K562 (cell line): ENCODE measurements around the gene KRI1. TPM values are rescaled to one million over a fixed set of nuclear protein-coding genes. Genes with fewer than 3 reads are reported as not detected.
A peak's percentile ranks its signal among the peaks of the same experiment; 100 is the strongest.

Source experiments
- CHD4 ChIP-seq: fragments of 200-600 bp; sonication (generic); IDR thresholded peaks from 3 replicates; pipeline ENCODE4 v1.6.1; 2012; ENCODE audit warnings: low read depth, mild to moderate bottlenecking, mixed read lengths, low read length, inconsistent platforms; ENCODE audit not compliant: insufficient read depth, insufficient replicate concordance, poor library complexity, severe bottlenecking
- DEAF1 ChIP-seq: fragments of 450-650 bp; formaldehyde crosslinking; IDR thresholded peaks from 2 replicates; pipeline ENCODE4 v1.4.0; 2020; ENCODE audit warnings: mild to moderate bottlenecking, moderate library complexity
- ERF ChIP-seq: fragments of 450-650 bp; formaldehyde crosslinking; IDR thresholded peaks from 2 replicates; pipeline ENCODE4 v1.4.0; 2020; ENCODE audit warnings: mild to moderate bottlenecking, mixed read lengths
- FOS ChIP-seq: IDR thresholded peaks from 3 replicates; pipeline ENCODE4 v1.6.1; 2011; ENCODE audit not compliant: insufficient read length; ENCODE audit errors: extremely low read depth
- GATA2 ChIP-seq: sonication (generic); formaldehyde crosslinking; IDR thresholded peaks from 2 replicates; pipeline ENCODE4 v1.4.0; 2020; ENCODE audit warnings: mild to moderate bottlenecking, missing genetic modification reagents
- HDAC1 ChIP-seq, 2 experiments: fragments of 450-650 bp; IDR thresholded peaks; 2 replicates each; pipeline ENCODE4 v1.6.1; 2016 to 2017; ENCODE audit warnings: inconsistent platforms in 1 of 2, mild to moderate bottlenecking in 1 of 2, moderate library complexity in 1 of 2
- IRF2 ChIP-seq: sonication (generic); formaldehyde crosslinking; IDR thresholded peaks from 2 replicates; pipeline ENCODE4 v1.8.1; 2022; ENCODE audit warnings: mild to moderate bottlenecking, missing genetic modification reagents
- MTF1 ChIP-seq: fragments of 250-450 bp; sonication (Bioruptor Pico); IDR thresholded peaks from 2 replicates; pipeline ENCODE4 v1.9.0; 2021; ENCODE audit warnings: moderate library complexity, mild to moderate bottlenecking, inconsistent platforms, borderline replicate concordance
- POLR2AphosphoS5 ChIP-seq: IDR thresholded peaks from 2 replicates; pipeline ENCODE4 v1.6.1; 2011; ENCODE audit warnings: mild to moderate bottlenecking, low read depth, low read length, moderate library complexity; ENCODE audit not compliant: control insufficient read depth, insufficient read depth
- PYGO2 ChIP-seq: fragments of 450-650 bp; IDR thresholded peaks from 2 replicates; pipeline ENCODE4 v1.6.1; 2016; ENCODE audit warnings: mild to moderate bottlenecking, missing genetic modification characterization, moderate library complexity, missing compliant biosample characterization
- RFX1 ChIP-seq: fragments of 450-650 bp; IDR thresholded peaks from 2 replicates; pipeline ENCODE4 v1.6.1; 2016; ENCODE audit warnings: mild to moderate bottlenecking, moderate library complexity
- SIRT6 ChIP-seq: IDR thresholded peaks from one replicate; pipeline ENCODE4 v1.6.1; 2012; ENCODE audit warnings: low read depth, mild to moderate bottlenecking, control low read depth, inconsistent platforms, low read length, moderate library complexity
- SIX5 ChIP-seq, 2 experiments: IDR thresholded peaks; 2 replicates each; pipeline ENCODE4 v1.6.1; 2011; ENCODE audit warnings: low read length in 2 of 2, borderline replicate concordance in 1 of 2, low read depth in 1 of 2, mild to moderate bottlenecking in 1 of 2, moderate library complexity in 1 of 2; ENCODE audit not compliant: insufficient read depth in 1 of 2
- SPI1 ChIP-seq: IDR thresholded peaks from 2 replicates; pipeline ENCODE4 v1.6.1; 2011; ENCODE audit warnings: low read depth, low read length, control low read depth, borderline replicate concordance
- THAP7 ChIP-seq: fragments of 250-450 bp; sonication (Bioruptor Pico); IDR thresholded peaks from 2 replicates; pipeline ENCODE4 v1.5.0; 2021
- YY1 ChIP-seq, 3 experiments: IDR thresholded peaks; 2 replicates each; pipeline ENCODE4 v1.6.1; 2011; ENCODE audit warnings: low read length in 2 of 3, mild to moderate bottlenecking in 2 of 3, moderate library complexity in 2 of 3, borderline replicate concordance in 1 of 3, control low read depth in 1 of 3, low read depth in 1 of 3; ENCODE audit not compliant: insufficient read depth in 3 of 3, insufficient replicate concordance in 2 of 3, control insufficient read depth in 1 of 3, insufficient read length in 1 of 3; ENCODE audit errors: extremely low read depth in 1 of 3
- ZNF79 ChIP-seq: fragments of 250-450 bp; sonication (Bioruptor Pico); IDR thresholded peaks from 2 replicates; pipeline ENCODE4 v1.4.0; 2020; ENCODE audit warnings: low read depth, mild to moderate bottlenecking, moderate library complexity
- polyA plus RNA-seq, 8 experiments: library from polyadenylated mRNA; depleted of rRNA in 4 of 8; stranded (reverse) in 5 of 8; unstranded in 3 of 8; fragments of >200 nt; fragmentation: Nextera tagmentation in 2 of 8; fragmentation: Illumina TruSeq in 1 of 8; extraction: Ambion mirVana in 2 of 8; extraction: Trizol in 1 of 8; gene quantifications; 2 replicates each; pipeline versions ENCODE4 v1.2.1 to v1.2.3, GENCODE V29; 2011 to 2014; ENCODE audit warnings: inconsistent platforms in 1 of 8, missing spikeins in 1 of 8
- total RNA-seq, 7 experiments: library from RNA; depleted of rRNA in 6 of 7; stranded (reverse); fragments of >200 nt in 6 of 7; fragmentation: Illumina TruSeq in 2 of 7; extraction: Trizol in 2 of 7; gene quantifications; 2 replicates each; pipeline versions ENCODE4 v1.2.1 to v1.2.3, GENCODE V29; 2011 to 2021; ENCODE audit warnings: low replicate concordance in 1 of 7
- TF ChIP-seq, protein P1 (sequence below): sonication (generic); formaldehyde crosslinking; IDR thresholded peaks from 2 replicates; pipeline ENCODE4 v1.8.1; 2023; ENCODE audit warnings: mild to moderate bottlenecking, missing genetic modification reagents
- TF ChIP-seq, protein P2 (sequence below), 3 experiments: IDR thresholded peaks in 2 of 3; conservative IDR thresholded peaks in 1 of 3; 2 replicates each; pipeline ENCODE4 v1.5.1; 2011 to 2012; ENCODE audit warnings: low read length in 3 of 3, mild to moderate bottlenecking in 3 of 3, control low read depth in 2 of 3, improper control_type of control experiment in 1 of 3, inconsistent platforms in 1 of 3, low read depth in 1 of 3, mixed read lengths in 1 of 3, moderate library complexity in 1 of 3; ENCODE audit not compliant: insufficient read depth in 2 of 3

The KRI1 gene
- total and polyA plus RNA-seq, 9 of the 15 experiments (the other 6 are each of a cell fraction or from before 2014, with no cell fraction given): 1.1 to 50.7 (median 24.7) TPM

- TF ChIP-seq, protein P1, sequence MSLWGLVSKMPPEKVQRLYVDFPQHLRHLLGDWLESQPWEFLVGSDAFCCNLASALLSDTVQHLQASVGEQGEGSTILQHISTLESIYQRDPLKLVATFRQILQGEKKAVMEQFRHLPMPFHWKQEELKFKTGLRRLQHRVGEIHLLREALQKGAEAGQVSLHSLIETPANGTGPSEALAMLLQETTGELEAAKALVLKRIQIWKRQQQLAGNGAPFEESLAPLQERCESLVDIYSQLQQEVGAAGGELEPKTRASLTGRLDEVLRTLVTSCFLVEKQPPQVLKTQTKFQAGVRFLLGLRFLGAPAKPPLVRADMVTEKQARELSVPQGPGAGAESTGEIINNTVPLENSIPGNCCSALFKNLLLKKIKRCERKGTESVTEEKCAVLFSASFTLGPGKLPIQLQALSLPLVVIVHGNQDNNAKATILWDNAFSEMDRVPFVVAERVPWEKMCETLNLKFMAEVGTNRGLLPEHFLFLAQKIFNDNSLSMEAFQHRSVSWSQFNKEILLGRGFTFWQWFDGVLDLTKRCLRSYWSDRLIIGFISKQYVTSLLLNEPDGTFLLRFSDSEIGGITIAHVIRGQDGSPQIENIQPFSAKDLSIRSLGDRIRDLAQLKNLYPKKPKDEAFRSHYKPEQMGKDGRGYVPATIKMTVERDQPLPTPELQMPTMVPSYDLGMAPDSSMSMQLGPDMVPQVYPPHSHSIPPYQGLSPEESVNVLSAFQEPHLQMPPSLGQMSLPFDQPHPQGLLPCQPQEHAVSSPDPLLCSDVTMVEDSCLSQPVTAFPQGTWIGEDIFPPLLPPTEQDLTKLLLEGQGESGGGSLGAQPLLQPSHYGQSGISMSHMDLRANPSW (CRISPR knock-in tag): no peak
- TF ChIP-seq IRF2 (CRISPR knock-in tag): no peak
- TF ChIP-seq YY1 (IDR thresholded peaks at IDR 0.05; ENCODE audit: borderline replicate concordance in 1 of 3, control insufficient read depth in 1 of 3, extremely low read depth in 1 of 3, insufficient read depth in 3 of 3, insufficient read length in 1 of 3, insufficient replicate concordance in 2 of 3, low read depth in 1 of 3, low read length in 2 of 3): peak in 1 of 3 experiments; percentile 33
- no peak for TF ChIP-seq POLR2AphosphoS5
- no peak for TF ChIP-seq HDAC1 (IDR thresholded peaks at IDR 0.05)
- TF ChIP-seq ERF (CRISPR knock-in tag): peak; percentile 77; the same call in 1 of the 2 replicates
- no peak for TF ChIP-seq CHD4
- TF ChIP-seq GATA2: no peak
- TF ChIP-seq PYGO2 (tag): no peak
- TF ChIP-seq SIRT6: no peak
- TF ChIP-seq MTF1 (CRISPR knock-in tag): no peak
- TF ChIP-seq ZNF79 (CRISPR knock-in tag): no peak
- 0 out of 2 replicates have a peak, but pooled peaks have one; percentile 39 for TF ChIP-seq THAP7 (CRISPR knock-in tag)
- no peak for TF ChIP-seq DEAF1
- no peak for TF ChIP-seq FOS
- peak; percentile 78 for TF ChIP-seq RFX1
- no peak for TF ChIP-seq SIX5 (IDR thresholded peaks at IDR 0.05; ENCODE audit: borderline replicate concordance in 1 of 2, insufficient read depth in 1 of 2, low read depth in 1 of 2, low read length in 2 of 2)
- TF ChIP-seq SPI1: no peak
- TF ChIP-seq, protein P2, sequence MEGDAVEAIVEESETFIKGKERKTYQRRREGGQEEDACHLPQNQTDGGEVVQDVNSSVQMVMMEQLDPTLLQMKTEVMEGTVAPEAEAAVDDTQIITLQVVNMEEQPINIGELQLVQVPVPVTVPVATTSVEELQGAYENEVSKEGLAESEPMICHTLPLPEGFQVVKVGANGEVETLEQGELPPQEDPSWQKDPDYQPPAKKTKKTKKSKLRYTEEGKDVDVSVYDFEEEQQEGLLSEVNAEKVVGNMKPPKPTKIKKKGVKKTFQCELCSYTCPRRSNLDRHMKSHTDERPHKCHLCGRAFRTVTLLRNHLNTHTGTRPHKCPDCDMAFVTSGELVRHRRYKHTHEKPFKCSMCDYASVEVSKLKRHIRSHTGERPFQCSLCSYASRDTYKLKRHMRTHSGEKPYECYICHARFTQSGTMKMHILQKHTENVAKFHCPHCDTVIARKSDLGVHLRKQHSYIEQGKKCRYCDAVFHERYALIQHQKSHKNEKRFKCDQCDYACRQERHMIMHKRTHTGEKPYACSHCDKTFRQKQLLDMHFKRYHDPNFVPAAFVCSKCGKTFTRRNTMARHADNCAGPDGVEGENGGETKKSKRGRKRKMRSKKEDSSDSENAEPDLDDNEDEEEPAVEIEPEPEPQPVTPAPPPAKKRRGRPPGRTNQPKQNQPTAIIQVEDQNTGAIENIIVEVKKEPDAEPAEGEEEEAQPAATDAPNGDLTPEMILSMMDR (IDR thresholded peaks at IDR 0.05 in 2 of 3, conservative IDR thresholded peaks at IDR 0.05 in 1 of 3; ENCODE audit: insufficient read depth in 2 of 3, low read depth in 1 of 3, low read length in 3 of 3): peak in 2 of 3 experiments; percentile 26 to 35; a peak in 3 of 6 replicates
Measured at GRCh38 chr19:10568062-10568825, 2.4 kb upstream of the KRI1 start (continued).
